H9 (cell line): Measurements from ENCODE around the gene WEE1. TPM values are rescaled to one million over a fixed set of nuclear protein-coding genes. Genes with fewer than 3 reads are reported as not detected.

Experiments used
- DNase-seq: peaks from one replicate; pipeline ENCODE4 v3.0.0-alpha.2; 2017
- H2AFZ ChIP-seq: one replicate; pipeline ENCODE4 v1.6.1; 2013; ENCODE audit warnings: mild to moderate bottlenecking, low read length, control low read depth, moderate library complexity
- H2AK5ac ChIP-seq: 2 replicates; pipeline ENCODE4 v1.6.1; 2013; ENCODE audit warnings: low read length, control low read depth, mixed read lengths; ENCODE audit not compliant: insufficient read length
- H2BK120ac ChIP-seq: one replicate; pipeline ENCODE4 v1.6.1; 2013; ENCODE audit warnings: low read depth, mild to moderate bottlenecking, low read length, control low read depth, inconsistent platforms; ENCODE audit not compliant: poor library complexity, severe bottlenecking
- H2BK12ac ChIP-seq: 2 replicates; pipeline ENCODE4 v1.6.1; 2013; ENCODE audit warnings: low read length, control low read depth, mixed read lengths, low read depth; ENCODE audit not compliant: insufficient read length
- H2BK15ac ChIP-seq: 2 replicates; pipeline ENCODE4 v1.6.1; 2013; ENCODE audit warnings: low read depth, low read length, control low read depth
- H2BK20ac ChIP-seq: one replicate; pipeline ENCODE4 v1.6.1; 2013; ENCODE audit warnings: low read depth, mild to moderate bottlenecking, low read length, control low read depth, inconsistent platforms; ENCODE audit not compliant: poor library complexity, severe bottlenecking
- H2BK5ac ChIP-seq: 2 replicates; pipeline ENCODE4 v1.6.1; 2013; ENCODE audit warnings: low read length, control low read depth, mixed read lengths; ENCODE audit not compliant: insufficient read length
- H3K14ac ChIP-seq: 2 replicates; pipeline ENCODE4 v1.6.1; 2013; ENCODE audit warnings: low read length, control low read depth; ENCODE audit not compliant: insufficient read depth
- H3K18ac ChIP-seq: 2 replicates; pipeline ENCODE4 v1.6.1; 2013; ENCODE audit warnings: low read depth, mild to moderate bottlenecking, mixed read lengths, low read length, control low read depth; ENCODE audit not compliant: insufficient read length
- H3K23ac ChIP-seq: 2 replicates; pipeline ENCODE4 v1.6.1; 2013; ENCODE audit warnings: low read length, control low read depth, mixed read lengths, low read depth; ENCODE audit not compliant: insufficient read length
- H3K23me2 ChIP-seq: 2 replicates; pipeline ENCODE4 v1.6.1; 2013; ENCODE audit warnings: low read depth, mild to moderate bottlenecking, mixed read lengths, low read length, control low read depth; ENCODE audit not compliant: insufficient read length, poor library complexity, severe bottlenecking
- H3K27ac ChIP-seq: 2 replicates; pipeline ENCODE4 v1.5.1; 2013; ENCODE audit warnings: low read length, control low read depth, mixed read lengths, low read depth; ENCODE audit not compliant: insufficient read length
- H3K27me3 ChIP-seq: 2 replicates; pipeline ENCODE4 v1.6.1; 2013; ENCODE audit warnings: low read length, control low read depth, inconsistent platforms; ENCODE audit not compliant: insufficient read depth
- H3K4ac ChIP-seq: 2 replicates; pipeline ENCODE4 v1.6.1; 2013; ENCODE audit warnings: low read depth, mild to moderate bottlenecking, control low read depth, inconsistent platforms, low read length, moderate library complexity
- H3K4me1 ChIP-seq: 2 replicates; pipeline ENCODE4 v1.6.1; 2013; ENCODE audit warnings: low read length, control low read depth, inconsistent platforms; ENCODE audit not compliant: insufficient read depth
- H3K4me2 ChIP-seq: 2 replicates; pipeline ENCODE4 v1.6.1; 2013; ENCODE audit warnings: low read length, control low read depth, mixed read lengths; ENCODE audit not compliant: insufficient read length, insufficient read depth
- H3K56ac ChIP-seq: 2 replicates; pipeline ENCODE4 v1.6.1; 2013; ENCODE audit warnings: low read depth, mild to moderate bottlenecking, mixed read lengths, low read length, control low read depth; ENCODE audit not compliant: insufficient read length
- H3K79me1 ChIP-seq: 2 replicates; pipeline ENCODE4 v1.6.1; 2013; ENCODE audit warnings: low read depth, mild to moderate bottlenecking, moderate library complexity, low read length, control low read depth, inconsistent platforms; ENCODE audit not compliant: insufficient read depth, poor library complexity, severe bottlenecking
- H3K79me2 ChIP-seq: 2 replicates; pipeline ENCODE4 v1.6.1; 2013; ENCODE audit warnings: low read length, control low read depth, inconsistent platforms; ENCODE audit not compliant: insufficient read depth
- H3K9ac ChIP-seq: 2 replicates; pipeline ENCODE4 v1.6.1; 2013; ENCODE audit warnings: low read length, control low read depth, mixed read lengths; ENCODE audit not compliant: insufficient read length; ENCODE audit errors: extremely low read depth
- H3K9me3 ChIP-seq: one replicate; pipeline ENCODE4 v1.6.1; 2013; ENCODE audit warnings: low read depth, low read length, inconsistent platforms; ENCODE audit not compliant: control insufficient read depth
- H3T11ph ChIP-seq: one replicate; pipeline ENCODE4 v1.6.1; 2013; ENCODE audit warnings: mild to moderate bottlenecking, low read length, control low read depth, inconsistent platforms
- H4K20me1 ChIP-seq: one replicate; pipeline ENCODE4 v1.6.1; 2013; ENCODE audit not compliant: control insufficient read depth, insufficient read length, insufficient read depth
- H4K5ac ChIP-seq: 2 replicates; pipeline ENCODE4 v1.6.1; 2013; ENCODE audit warnings: low read depth, mild to moderate bottlenecking, mixed read lengths, low read length, control low read depth; ENCODE audit not compliant: insufficient read length
- H4K8ac ChIP-seq: replicated peaks from 2 replicates; pipeline ENCODE4 v1.6.1; 2013; ENCODE audit warnings: low read length, control low read depth, mixed read lengths, low read depth; ENCODE audit not compliant: insufficient read length
- H4K91ac ChIP-seq: 2 replicates; pipeline ENCODE4 v1.6.1; 2013; ENCODE audit warnings: low read depth, mild to moderate bottlenecking, moderate library complexity, mixed read lengths, low read length, control low read depth; ENCODE audit not compliant: insufficient read length
- H3K27ac Mint-ChIP-seq, 3 experiments: 2 replicates in 2 of 3; 3 replicates in 1 of 3; pipeline ENCODE4 v1.8.0; 2020 to 2021; ENCODE audit warnings: mixed read lengths in 3 of 3, mild to moderate bottlenecking in 1 of 3, moderate library complexity in 1 of 3
- H3K27me3 Mint-ChIP-seq: 2 replicates; pipeline ENCODE4 v1.8.0; 2021; ENCODE audit warnings: low read depth, mild to moderate bottlenecking, moderate library complexity, mixed read lengths
- H3K36me3 Mint-ChIP-seq, 3 experiments: 2 replicates in 2 of 3; 3 replicates in 1 of 3; pipeline ENCODE4 v1.8.0; 2020 to 2021; ENCODE audit warnings: low read depth in 3 of 3, mixed read lengths in 3 of 3; ENCODE audit not compliant: insufficient read depth in 1 of 3
- H3K4me1 Mint-ChIP-seq, 2 experiments: 2 replicates each; pipeline ENCODE4 v1.8.0; 2020; ENCODE audit warnings: mixed read lengths in 2 of 2
- H3K4me3 Mint-ChIP-seq, 2 experiments: 2 replicates in 1 of 2; 3 replicates in 1 of 2; pipeline ENCODE4 v1.8.0; 2020 to 2021; ENCODE audit warnings: mild to moderate bottlenecking in 2 of 2, mixed read lengths in 2 of 2, moderate library complexity in 1 of 2
- H3K9me3 Mint-ChIP-seq, 2 experiments: 2 replicates in 1 of 2; 3 replicates in 1 of 2; pipeline ENCODE4 v1.8.0; 2020; ENCODE audit warnings: mild to moderate bottlenecking in 2 of 2, mixed read lengths in 2 of 2, moderate library complexity in 1 of 2
- WGBS: extraction: QIAGEN DNeasy Blood & Tissue Kit; methylation state at CpG from one replicate; pipeline ENCODE4 v1.1.7; 2013; ENCODE audit warnings: missing lambda C conversion rate, low lambda C conversion rate, mixed read lengths; ENCODE audit not compliant: insufficient read length; ENCODE audit errors: extremely low coverage; 5-methylcytosine and 5-hydroxymethylcytosine counted together
- total RNA-seq: library from RNA; stranded (reverse); gene quantifications from 2 replicates; pipeline ENCODE4 v1.2.1, GENCODE V29; 2021
- TF ChIP-seq, protein P1 (sequence below): fragments of 200-600 bp; sonication (generic); conservative IDR thresholded peaks from 3 replicates; pipeline ENCODE4 v1.8.0; 2021; ENCODE audit warnings: antibody characterized with exemption, mild to moderate bottlenecking

Gene WEE1
- total RNA-seq, 1 experiment from 2014 or later: 142 TPM

DNA sequence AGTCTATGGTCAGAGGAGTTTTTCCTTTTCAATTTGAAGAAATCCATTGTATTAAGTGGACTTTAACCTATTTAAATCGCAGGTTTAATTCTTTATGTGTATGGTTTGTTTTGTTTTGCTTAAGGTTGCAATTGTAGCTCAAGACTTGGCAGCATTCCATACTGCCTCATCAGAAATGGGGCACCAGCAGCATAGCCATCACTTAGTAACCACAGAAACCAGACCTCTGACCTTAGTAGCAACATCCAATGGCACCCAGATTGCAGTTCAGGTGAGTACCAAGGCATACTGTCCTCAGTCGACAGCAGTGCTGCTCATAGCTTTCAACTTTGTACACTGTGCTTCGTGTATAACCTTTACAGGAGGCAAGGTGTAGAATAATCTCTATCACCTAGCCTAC is 48.4 kb upstream of the WEE1 start:
- TF ChIP-seq, protein P1, sequence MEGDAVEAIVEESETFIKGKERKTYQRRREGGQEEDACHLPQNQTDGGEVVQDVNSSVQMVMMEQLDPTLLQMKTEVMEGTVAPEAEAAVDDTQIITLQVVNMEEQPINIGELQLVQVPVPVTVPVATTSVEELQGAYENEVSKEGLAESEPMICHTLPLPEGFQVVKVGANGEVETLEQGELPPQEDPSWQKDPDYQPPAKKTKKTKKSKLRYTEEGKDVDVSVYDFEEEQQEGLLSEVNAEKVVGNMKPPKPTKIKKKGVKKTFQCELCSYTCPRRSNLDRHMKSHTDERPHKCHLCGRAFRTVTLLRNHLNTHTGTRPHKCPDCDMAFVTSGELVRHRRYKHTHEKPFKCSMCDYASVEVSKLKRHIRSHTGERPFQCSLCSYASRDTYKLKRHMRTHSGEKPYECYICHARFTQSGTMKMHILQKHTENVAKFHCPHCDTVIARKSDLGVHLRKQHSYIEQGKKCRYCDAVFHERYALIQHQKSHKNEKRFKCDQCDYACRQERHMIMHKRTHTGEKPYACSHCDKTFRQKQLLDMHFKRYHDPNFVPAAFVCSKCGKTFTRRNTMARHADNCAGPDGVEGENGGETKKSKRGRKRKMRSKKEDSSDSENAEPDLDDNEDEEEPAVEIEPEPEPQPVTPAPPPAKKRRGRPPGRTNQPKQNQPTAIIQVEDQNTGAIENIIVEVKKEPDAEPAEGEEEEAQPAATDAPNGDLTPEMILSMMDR: no peak
- H4K5ac ChIP-seq: no peak overlapping the region
- H3K56ac ChIP-seq: no peak overlapping the region
- H3K4ac ChIP-seq: no peak overlapping the region
- no peaks in the 10 kb centered on the region for H3K79me2 ChIP-seq
- no peaks in the 10 kb centered on the region for H3K4me1 ChIP-seq
- no peaks in the 10 kb centered on the region for H3K23me2 ChIP-seq
- no peaks in the 10 kb centered on the region for H3K9me3 ChIP-seq
- no peak overlapping the region for H3K23ac ChIP-seq
- no peaks in the 10 kb centered on the region for H3K79me1 ChIP-seq
- H4K8ac ChIP-seq: no peak overlapping the region
- peaks cover 20 to 44% (median 43%) of the 10 kb centered on the region in 3 experiments; a peak in 6 of 7 replicates for H3K36me3 Mint-ChIP-seq
- no peak overlapping the region for H2BK120ac ChIP-seq
- WGBS: no CpG with 5 or more reads among the region's 3 CpGs
- H2AK5ac ChIP-seq: no peak overlapping the region
- H3T11ph ChIP-seq: no peak overlapping the region
- no peaks in the 10 kb centered on the region for H3K27me3 ChIP-seq
- no peaks in the 10 kb centered on the region for H4K20me1 ChIP-seq
- no peak overlapping the region for H3K4me3 Mint-ChIP-seq
- H2AFZ ChIP-seq: no peak overlapping the region
- no peak overlapping the region for H3K27ac Mint-ChIP-seq
- H3K18ac ChIP-seq: no peak overlapping the region
- H3K9ac ChIP-seq: no peak overlapping the region
- H2BK15ac ChIP-seq: no peak overlapping the region
- H3K4me1 Mint-ChIP-seq: peaks cover 17 to 26% of the 10 kb centered on the region in 2 experiments
- H3K14ac ChIP-seq: no peak overlapping the region
- no peak overlapping the region for H4K91ac ChIP-seq
- no peak overlapping the region for H3K4me2 ChIP-seq
- no peak for DNase-seq
- H2BK5ac ChIP-seq: no peak overlapping the region
- H2BK20ac ChIP-seq: no peak overlapping the region
- no peak overlapping the region for H2BK12ac ChIP-seq
- no peak overlapping the region for H3K27ac ChIP-seq
- no peaks in the 10 kb centered on the region for H3K9me3 Mint-ChIP-seq
- H3K27me3 Mint-ChIP-seq: no peaks in the 10 kb centered on the region
